Neural cell (in vitro differentiated cells): Measurements from ENCODE around the gene ERG28. TPM values are rescaled to one million over a fixed set of nuclear protein-coding genes. Genes with fewer than 3 reads are reported as not detected.

ENCODE experiments used
- H2AFZ ChIP-seq: fragments of 200-600, 300-800 bp; sonication (generic), shearing (Covaris generic); 2 replicates; pipeline ENCODE4 v1.6.0; 2014; ENCODE audit warnings: low read depth, mild to moderate bottlenecking, antibody characterized with exemption, low read length, moderate library complexity
- H3F3A ChIP-seq: fragments of 200-600 bp; shearing (Covaris generic); 2 replicates; pipeline ENCODE4 v1.6.1; 2016; ENCODE audit warnings: mild to moderate bottlenecking, moderate library complexity, mixed read lengths, antibody characterized with exemption, low read length; ENCODE audit not compliant: insufficient read depth, poor library complexity, severe bottlenecking
- H3K27ac ChIP-seq: fragments of 200-600, 300-800 bp; sonication (generic), shearing (Covaris generic); 2 replicates; pipeline ENCODE4 v1.5.1; 2014; ENCODE audit warnings: mild to moderate bottlenecking, low read length, moderate library complexity
- H3K27me3 ChIP-seq: fragments of 300-800, 200-600 bp; sonication (generic), shearing (Covaris generic); 2 replicates; pipeline ENCODE4 v1.6.0; 2014; ENCODE audit warnings: mild to moderate bottlenecking, low read depth, low read length, moderate library complexity; ENCODE audit not compliant: insufficient read depth
- H3K36me3 ChIP-seq: fragments of 300-800, 200-600 bp; sonication (generic), shearing (Covaris generic); 2 replicates; pipeline ENCODE4 v1.5.1; 2014; ENCODE audit warnings: mild to moderate bottlenecking, antibody characterized with exemption, low read length, moderate library complexity; ENCODE audit not compliant: insufficient read depth
- H3K4me2 ChIP-seq: fragments of 300-800, 200-600 bp; sonication (generic), shearing (Covaris generic); 2 replicates; pipeline ENCODE4 v1.6.0; 2014; ENCODE audit warnings: mild to moderate bottlenecking, low read length
- H3K4me3 ChIP-seq: fragments of 300-800, 200-600 bp; sonication (generic), shearing (Covaris generic); 2 replicates; pipeline ENCODE4 v1.5.1; 2014; ENCODE audit warnings: mild to moderate bottlenecking, low read length, moderate library complexity
- H3K79me2 ChIP-seq: fragments of 200-600 bp; shearing (Covaris generic); replicated peaks from 2 replicates; pipeline ENCODE4 v1.6.0; 2014; ENCODE audit warnings: mild to moderate bottlenecking, low read length, moderate library complexity; ENCODE audit not compliant: insufficient read depth
- H3K9ac ChIP-seq: fragments of 300-800, 200-600 bp; sonication (generic), shearing (Covaris generic); 2 replicates; pipeline ENCODE4 v1.6.1; 2016; ENCODE audit warnings: mild to moderate bottlenecking, low read length, mixed read lengths
- H3K9me2 ChIP-seq: fragments of 200-600 bp; shearing (Covaris generic); 2 replicates; pipeline ENCODE4 v1.6.1; 2016; ENCODE audit warnings: mild to moderate bottlenecking, low read length, mixed read lengths; ENCODE audit not compliant: insufficient read depth
- H3K9me3 ChIP-seq: fragments of 200-600, 300-800 bp; sonication (generic), shearing (Covaris generic); 2 replicates; pipeline ENCODE4 v1.6.1; 2016; ENCODE audit warnings: mild to moderate bottlenecking, mixed run types, low read length, moderate library complexity, mixed read lengths
- H4K20me1 ChIP-seq: fragments of 200-600 bp; shearing (Covaris generic); 2 replicates; pipeline ENCODE4 v1.6.1; 2016; ENCODE audit warnings: mild to moderate bottlenecking, mixed run types; ENCODE audit not compliant: insufficient read depth
- CTCF ChIP-seq: fragments of 450-650 bp; IDR thresholded peaks from 2 replicates; pipeline ENCODE4 v1.5.1; 2014; ENCODE audit warnings: antibody characterized with exemption, mild to moderate bottlenecking, moderate library complexity; ENCODE audit not compliant: poor library complexity, severe bottlenecking
- EP300 ChIP-seq: fragments of 450-650 bp; conservative IDR thresholded peaks from 2 replicates; pipeline ENCODE4 v1.6.1; 2014; ENCODE audit warnings: antibody characterized with exemption, mild to moderate bottlenecking, moderate library complexity; ENCODE audit not compliant: poor library complexity, severe bottlenecking
- EZH2 ChIP-seq: fragments of 200-600, 300-800 bp; shearing (Covaris generic), sonication (generic); IDR thresholded peaks from 2 replicates; pipeline ENCODE4 v1.6.1; 2014; ENCODE audit warnings: antibody characterized with exemption, low read length, borderline replicate concordance, mild to moderate bottlenecking; ENCODE audit not compliant: insufficient read depth, poor library complexity, severe bottlenecking
- MXI1 ChIP-seq: fragments of 450-650 bp; conservative IDR thresholded peaks from 2 replicates; pipeline ENCODE4 v1.6.1; 2014; ENCODE audit warnings: antibody characterized with exemption, mild to moderate bottlenecking; ENCODE audit not compliant: poor library complexity, severe bottlenecking
- POLR2AphosphoS5 ChIP-seq: IDR thresholded peaks from 2 replicates; pipeline ENCODE4 v1.6.1; 2012
- RAD21 ChIP-seq: fragments of 450-650 bp; conservative IDR thresholded peaks from 2 replicates; pipeline ENCODE4 v1.6.1; 2014; ENCODE audit warnings: antibody characterized with exemption, mild to moderate bottlenecking, moderate library complexity
- REST ChIP-seq: IDR thresholded peaks from 2 replicates; pipeline ENCODE4 v1.6.1; 2012; ENCODE audit warnings: borderline replicate concordance
- SMC3 ChIP-seq: fragments of 450-650 bp; conservative IDR thresholded peaks from 2 replicates; pipeline ENCODE4 v1.6.1; 2014; ENCODE audit warnings: antibody characterized with exemption, mild to moderate bottlenecking, moderate library complexity; ENCODE audit not compliant: poor library complexity
- TAF1 ChIP-seq: IDR thresholded peaks from 2 replicates; pipeline ENCODE4 v1.6.1; 2012; ENCODE audit warnings: low read depth
- polyA plus RNA-seq: library from polyadenylated mRNA; depleted of rRNA; stranded (reverse); fragments of >200 nt; gene quantifications from 2 replicates; pipeline ENCODE4 v1.2.3, GENCODE V29; 2014

Gene ERG28
- polyA plus RNA-seq, 1 donor from 2014 or later: 23.4 TPM

GRCh38 chr14:75625034-75625433 is 35.6 kb downstream of the ERG28 start:
- H3F3A ChIP-seq: no peaks in the 10 kb centered on the region
- no peak overlapping the region for H2AFZ ChIP-seq
- TF ChIP-seq MXI1 (no peak), EZH2 (no peak), TAF1 (no peak), CTCF (no peak), SMC3 (no peak), REST (no peak), EP300 (no peak), RAD21 (no peak), POLR2AphosphoS5 (no peak)
- no peak overlapping the region for H3K9ac ChIP-seq
- no peaks in the 10 kb centered on the region for H3K27me3 ChIP-seq
- no peaks in the 10 kb centered on the region for H3K79me2 ChIP-seq
- H3K27ac ChIP-seq: no peak overlapping the region
- H3K9me3 ChIP-seq: no peaks in the 10 kb centered on the region
- H3K9me2 ChIP-seq: no peaks in the 10 kb centered on the region
- no peaks in the 10 kb centered on the region for H3K36me3 ChIP-seq
- H3K4me2 ChIP-seq: no peak overlapping the region
- no peak overlapping the region for H3K4me3 ChIP-seq
- H4K20me1 ChIP-seq: no peaks in the 10 kb centered on the region

- no peak overlapping the region for H3K27ac ChIP-seq
- no peaks in the 10 kb centered on the region for H3K9me2 ChIP-seq
- no peaks in the 10 kb centered on the region for H3K9me3 ChIP-seq
- H3K36me3 ChIP-seq: no peaks in the 10 kb centered on the region
- no peaks in the 10 kb centered on the region for H3F3A ChIP-seq
- H3K79me2 ChIP-seq: no peaks in the 10 kb centered on the region
- TF ChIP-seq POLR2AphosphoS5: no peak
- no peak for TF ChIP-seq MXI1
- no peak for TF ChIP-seq REST
- TF ChIP-seq EP300: no peak
- no peak for TF ChIP-seq EZH2
- no peak for TF ChIP-seq CTCF
- TF ChIP-seq SMC3: no peak
- no peak for TF ChIP-seq RAD21
- no peak overlapping the region for H3K9ac ChIP-seq
- H3K27me3 ChIP-seq: no peaks in the 10 kb centered on the region
- no peak overlapping the region for H2AFZ ChIP-seq
- no peak overlapping the region for H3K4me3 ChIP-seq
- H4K20me1 ChIP-seq: no peaks in the 10 kb centered on the region
- no peak overlapping the region for H3K4me2 ChIP-seq
Measured at GRCh38 chr14:75619548-75619947, 41.1 kb downstream of the ERG28 start.
